GM23248 (cell line): ENCODE measurements around the gene EIPR1.

Experiments used
- EZH2 ChIP-seq: fragments of 200-600 bp; sonication (generic); IDR thresholded peaks from 2 replicates; pipeline ENCODE4 v1.6.1; 2018; ENCODE audit warnings: antibody characterized with exemption, mild to moderate bottlenecking; ENCODE audit not compliant: insufficient read depth, poor library complexity, severe bottlenecking
- EZH2phosphoT487 ChIP-seq: fragments of 200-600 bp; sonication (generic); IDR thresholded peaks from 2 replicates; pipeline ENCODE4 v1.6.1; 2018; ENCODE audit warnings: antibody characterized with exemption, moderate library complexity, mild to moderate bottlenecking, low read depth; ENCODE audit not compliant: insufficient read depth

- TF ChIP-seq EZH2phosphoT487 = no peak
- no peak for TF ChIP-seq EZH2
These were observed 154.3 kb downstream of the EIPR1 start for GRCh38 chr2:3223080-3223923.
